IPS DF 6.9 (cell line): ENCODE data around the gene GPR152.

Experiments
- DNase-seq: peaks from one replicate; pipeline ENCODE4 v3.0.0-alpha.2; 2013; ENCODE audit warnings: low read depth, low spot score
- H3K27ac ChIP-seq: one replicate; pipeline ENCODE4 v1.5.1; 2013; ENCODE audit warnings: low read length, control low read depth
- H3K27me3 ChIP-seq: 2 replicates; pipeline ENCODE4 v1.6.1; 2013; ENCODE audit warnings: mild to moderate bottlenecking, low read length; ENCODE audit not compliant: control insufficient read depth, insufficient read depth
- H3K36me3 ChIP-seq: 2 replicates; pipeline ENCODE4 v1.6.1; 2013; ENCODE audit warnings: low read length; ENCODE audit not compliant: control insufficient read depth, insufficient read depth
- H3K4me1 ChIP-seq: 2 replicates; pipeline ENCODE4 v1.6.1; 2013; ENCODE audit warnings: low read length; ENCODE audit not compliant: control insufficient read depth, insufficient read depth
- H3K4me3 ChIP-seq: 2 replicates; pipeline ENCODE4 v1.5.1; 2013; ENCODE audit warnings: mild to moderate bottlenecking, low read length
- H3K9me3 ChIP-seq: 2 replicates; pipeline ENCODE4 v1.6.1; 2013; ENCODE audit warnings: low read length, inconsistent platforms; ENCODE audit not compliant: control insufficient read depth, insufficient read depth
- WGBS: extraction: QIAGEN DNeasy Blood & Tissue Kit; methylation state at CpG from one replicate; pipeline ENCODE4 v1.1.7; 2013; ENCODE audit warnings: mixed read lengths, missing lambda C conversion rate; ENCODE audit not compliant: insufficient read length, insufficient coverage; 5-methylcytosine and 5-hydroxymethylcytosine counted together

The GPR152 gene, protein sequence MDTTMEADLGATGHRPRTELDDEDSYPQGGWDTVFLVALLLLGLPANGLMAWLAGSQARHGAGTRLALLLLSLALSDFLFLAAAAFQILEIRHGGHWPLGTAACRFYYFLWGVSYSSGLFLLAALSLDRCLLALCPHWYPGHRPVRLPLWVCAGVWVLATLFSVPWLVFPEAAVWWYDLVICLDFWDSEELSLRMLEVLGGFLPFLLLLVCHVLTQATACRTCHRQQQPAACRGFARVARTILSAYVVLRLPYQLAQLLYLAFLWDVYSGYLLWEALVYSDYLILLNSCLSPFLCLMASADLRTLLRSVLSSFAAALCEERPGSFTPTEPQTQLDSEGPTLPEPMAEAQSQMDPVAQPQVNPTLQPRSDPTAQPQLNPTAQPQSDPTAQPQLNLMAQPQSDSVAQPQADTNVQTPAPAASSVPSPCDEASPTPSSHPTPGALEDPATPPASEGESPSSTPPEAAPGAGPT

DNA sequence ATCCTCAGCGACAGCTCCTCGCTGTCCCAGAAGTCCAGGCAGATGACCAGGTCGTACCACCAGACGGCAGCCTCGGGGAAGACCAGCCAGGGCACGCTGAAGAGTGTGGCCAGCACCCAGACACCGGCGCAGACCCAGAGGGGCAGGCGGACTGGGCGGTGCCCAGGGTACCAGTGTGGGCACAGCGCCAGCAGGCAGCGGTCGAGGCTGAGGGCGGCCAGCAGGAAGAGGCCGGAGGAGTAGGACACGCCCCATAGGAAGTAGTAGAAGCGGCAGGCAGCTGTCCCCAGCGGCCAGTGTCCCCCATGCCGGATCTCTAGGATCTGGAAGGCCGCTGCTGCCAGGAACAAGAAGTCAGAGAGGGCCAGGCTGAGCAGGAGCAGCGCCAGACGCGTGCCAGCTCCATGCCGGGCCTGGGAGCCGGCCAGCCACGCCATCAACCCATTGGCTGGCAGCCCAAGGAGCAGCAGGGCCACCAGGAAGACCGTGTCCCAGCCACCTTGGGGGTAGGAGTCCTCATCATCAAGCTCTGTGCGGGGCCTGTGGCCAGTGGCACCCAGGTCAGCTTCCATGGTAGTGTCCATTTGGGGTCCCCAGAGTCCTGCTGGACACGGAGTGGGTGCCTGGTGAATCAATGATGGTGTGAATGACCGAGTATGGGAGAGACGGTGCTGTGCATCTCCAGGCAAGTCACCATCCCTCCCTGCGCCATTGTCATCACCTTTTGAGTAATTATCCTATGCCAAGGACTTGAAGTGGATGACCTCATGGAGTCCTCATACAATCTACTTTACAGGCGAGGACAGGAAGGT lies at the start of gene GPR152:
Gene GPR152 (minus strand): TSS at position 589 of the 812 bp plus-strand sequence. CDS start 5 bp downstream, at position 584.
- no CpG with 5 or more reads among the region's 33 CpGs for WGBS
- Histone ChIP-seq H3K27ac (no peak within 1 kb of the TSS), H3K27me3 (no peaks in the 10 kb centered on the region), H3K4me1 (no peaks in the 10 kb centered on the region), H3K4me3 (no peak within 1 kb of the TSS), H3K36me3 (no peaks in the 10 kb centered on the region; the same call in 1 of the 2 replicates), H3K9me3 (no peaks in the 10 kb centered on the region)
- DNase-seq = no peak

DNA sequence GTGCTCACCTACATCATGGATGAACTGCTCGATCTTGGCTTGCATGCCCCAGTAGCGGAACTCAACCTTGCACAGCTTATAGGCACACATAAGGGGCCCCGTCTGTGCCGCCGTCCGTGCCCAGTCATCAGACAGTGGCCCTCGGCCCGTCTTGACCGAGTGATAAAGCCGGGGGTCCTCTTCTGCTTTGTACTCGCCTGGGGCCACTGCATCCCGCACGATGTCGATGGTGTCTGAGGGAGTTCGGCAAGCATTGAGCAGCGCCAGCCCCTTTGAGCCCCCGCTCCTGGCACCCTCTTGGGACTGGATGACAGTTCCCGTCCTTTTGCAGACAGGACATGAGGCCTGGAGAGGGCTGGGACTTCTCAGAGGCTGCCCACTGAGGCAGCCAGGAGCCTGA lies 49.3 kb upstream of the GPR152 start:
- no peak overlapping the region for H3K4me3 ChIP-seq

DNA sequence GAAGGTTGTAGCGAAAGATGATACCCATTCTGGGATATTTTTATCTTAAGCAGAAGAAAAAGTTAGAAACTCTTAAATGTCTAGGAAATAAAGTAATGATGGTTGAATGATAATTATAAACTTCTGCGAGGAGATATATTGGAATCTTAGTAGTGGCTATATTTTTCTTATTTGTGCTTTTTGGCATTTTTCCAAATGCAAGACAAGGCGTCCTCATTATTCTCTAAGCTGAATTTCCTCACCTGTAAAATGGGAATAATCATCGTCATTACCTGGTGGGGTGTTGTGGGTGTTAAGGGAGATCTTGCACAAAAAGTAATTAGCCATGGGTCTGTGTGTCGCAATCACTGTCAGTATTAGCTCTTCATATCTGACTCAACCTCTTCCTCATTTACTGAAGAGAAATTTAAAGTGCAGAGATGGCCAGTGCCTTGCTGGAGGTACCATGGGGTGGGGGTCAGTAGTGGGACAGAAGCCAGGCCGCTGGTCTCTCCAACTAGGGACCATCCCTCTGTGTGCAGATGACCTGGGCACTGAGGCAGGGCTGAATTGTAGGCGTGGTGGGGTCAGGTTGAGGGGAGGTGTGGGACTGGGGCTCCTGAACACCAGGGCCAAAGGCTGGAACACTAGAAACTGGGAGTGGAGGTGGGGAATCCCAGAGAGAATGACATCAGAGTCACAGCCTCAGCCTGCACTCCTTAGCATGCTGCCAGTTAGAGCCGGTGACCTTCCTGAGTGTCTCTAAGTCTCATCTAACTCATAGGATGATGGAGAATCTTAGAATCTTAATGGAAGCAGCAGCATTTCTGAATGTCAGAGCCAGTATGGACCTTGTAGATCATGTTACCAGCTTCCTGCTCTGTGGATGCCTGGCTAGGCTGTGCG lies 48.5 kb upstream of the GPR152 start:
- H3K4me1 ChIP-seq = 0 out of 2 replicates have a peak, but pooled peaks cover 2% of the 10 kb centered on the region
- no peak for DNase-seq
- 100% methylated on average over 2 of the region's 9 CpGs for WGBS
- no peak overlapping the region for H3K4me3 ChIP-seq
- H3K27me3 ChIP-seq = no peaks in the 10 kb centered on the region
- H3K36me3 ChIP-seq = peaks cover 4% of the 10 kb centered on the region; the same call in 1 of the 2 replicates
- H3K27ac ChIP-seq = no peak overlapping the region
- no peaks in the 10 kb centered on the region for H3K9me3 ChIP-seq

More for the DNA sequence above, 49.3 kb upstream of the GPR152 start:
- no CpG with 5 or more reads among the region's 18 CpGs for whole genome bisulfite sequencing
- Histone ChIP-seq H3K27ac (no peak overlapping the region), H3K9me3 (no peaks in the 10 kb centered on the region), H3K27me3 (no peaks in the 10 kb centered on the region), H3K4me1 (0 out of 2 replicates have a peak, but pooled peaks cover 2% of the 10 kb centered on the region), H3K36me3 (peaks cover 4% of the 10 kb centered on the region; the same call in 1 of the 2 replicates)
- no peak for DNase-seq

DNA sequence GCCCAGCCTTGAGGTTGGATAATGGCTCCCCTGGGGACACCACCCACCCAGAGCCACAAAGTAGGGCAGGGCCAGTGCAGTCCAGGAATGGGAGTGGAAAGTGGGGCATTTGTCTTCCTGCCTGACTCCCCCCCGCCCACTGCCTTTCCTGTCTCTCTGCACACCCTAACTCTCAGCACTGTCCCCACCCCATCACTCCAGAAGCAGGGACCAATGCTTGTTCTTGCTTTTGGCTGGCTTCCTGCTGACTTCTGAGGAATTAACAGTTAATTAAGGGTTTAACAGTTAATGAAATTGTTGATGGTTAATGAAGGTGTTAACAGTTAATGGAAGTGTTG lies 47.9 kb upstream of the GPR152 start:
- peaks cover 7% of the 10 kb centered on the region; the same call in 1 of the 2 replicates for H3K36me3 ChIP-seq
- H3K27me3 ChIP-seq = no peaks in the 10 kb centered on the region
- WGBS = no CpG with 5 or more reads among the region's 1 CpG
- H3K27ac ChIP-seq = no peak overlapping the region
- no peaks in the 10 kb centered on the region for H3K4me1 ChIP-seq
- no peaks in the 10 kb centered on the region for H3K9me3 ChIP-seq
- DNase-seq = no peak
- H3K4me3 ChIP-seq = no peak overlapping the region

DNA sequence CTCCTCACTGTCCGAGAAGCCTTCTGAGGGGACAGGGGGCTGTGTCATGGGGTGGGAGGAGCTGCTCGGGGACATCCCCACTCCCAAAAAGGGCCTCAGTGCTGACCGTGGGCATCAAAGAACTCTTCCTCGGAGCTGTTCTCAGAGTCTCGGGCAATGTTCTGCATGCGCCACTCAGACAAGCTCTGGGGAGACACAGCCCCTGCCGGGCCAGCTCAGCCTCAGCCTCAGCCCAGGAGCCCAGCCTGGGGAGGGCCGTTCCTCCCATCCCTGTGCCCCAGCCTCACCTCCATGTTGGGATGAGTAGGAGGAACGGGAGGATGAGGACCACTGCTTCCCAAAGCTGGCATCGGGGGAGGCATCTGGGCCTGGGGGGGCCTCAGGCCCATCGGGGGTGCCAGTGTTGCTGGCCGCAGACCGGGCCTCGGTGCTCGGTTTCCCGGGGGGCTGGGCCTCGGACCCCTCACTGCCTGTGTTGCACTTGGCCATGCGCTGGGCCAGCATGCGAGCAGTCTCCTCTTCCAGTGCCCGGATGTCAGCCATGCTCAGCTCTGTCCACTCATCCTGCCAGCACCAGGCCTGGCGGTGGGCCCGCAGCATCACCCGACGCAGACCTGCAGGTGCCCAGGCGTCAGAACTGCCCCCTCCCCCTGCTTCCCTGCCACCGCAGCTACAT lies 47.4 kb upstream of the GPR152 start:
- Histone ChIP-seq H3K27ac (no peak overlapping the region), H3K27me3 (no peaks in the 10 kb centered on the region), H3K9me3 (no peaks in the 10 kb centered on the region), H3K4me3 (no peak overlapping the region), H3K36me3 (peaks cover 11% of the 10 kb centered on the region; the same call in 1 of the 2 replicates), H3K4me1 (no peaks in the 10 kb centered on the region)
- no peak for DNase-seq
- WGBS = no CpG with 5 or more reads among the region's 26 CpGs

DNA sequence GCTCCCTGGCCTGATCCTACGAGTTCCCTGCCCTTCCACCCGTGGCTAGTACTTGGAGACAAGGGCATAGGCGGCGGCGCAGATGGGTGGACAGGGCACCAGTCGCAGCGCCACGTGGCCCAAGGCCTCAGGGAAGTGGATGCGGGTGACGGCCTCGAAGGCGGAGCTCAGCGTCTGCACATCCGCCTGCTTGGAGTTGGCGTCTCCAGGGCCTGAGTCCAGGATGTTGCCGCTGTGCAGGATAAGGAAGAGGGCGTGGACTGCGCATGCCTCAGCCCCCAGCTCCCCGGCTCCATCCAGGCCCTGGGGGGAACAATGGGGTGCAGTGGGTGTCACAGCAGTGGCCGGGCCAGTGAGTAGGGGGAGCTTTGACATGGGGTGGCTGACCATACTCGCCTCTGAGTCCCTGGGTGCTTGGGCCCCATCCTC lies 46.0 kb upstream of the GPR152 start:
- DNase-seq = no peak
- Histone ChIP-seq H3K36me3 (peaks cover 16% of the 10 kb centered on the region), H3K4me1 (no peaks in the 10 kb centered on the region), H3K4me3 (no peak overlapping the region), H3K9me3 (no peaks in the 10 kb centered on the region), H3K27me3 (no peaks in the 10 kb centered on the region), H3K27ac (no peak overlapping the region)
- no CpG with 5 or more reads among the region's 21 CpGs for WGBS

DNA sequence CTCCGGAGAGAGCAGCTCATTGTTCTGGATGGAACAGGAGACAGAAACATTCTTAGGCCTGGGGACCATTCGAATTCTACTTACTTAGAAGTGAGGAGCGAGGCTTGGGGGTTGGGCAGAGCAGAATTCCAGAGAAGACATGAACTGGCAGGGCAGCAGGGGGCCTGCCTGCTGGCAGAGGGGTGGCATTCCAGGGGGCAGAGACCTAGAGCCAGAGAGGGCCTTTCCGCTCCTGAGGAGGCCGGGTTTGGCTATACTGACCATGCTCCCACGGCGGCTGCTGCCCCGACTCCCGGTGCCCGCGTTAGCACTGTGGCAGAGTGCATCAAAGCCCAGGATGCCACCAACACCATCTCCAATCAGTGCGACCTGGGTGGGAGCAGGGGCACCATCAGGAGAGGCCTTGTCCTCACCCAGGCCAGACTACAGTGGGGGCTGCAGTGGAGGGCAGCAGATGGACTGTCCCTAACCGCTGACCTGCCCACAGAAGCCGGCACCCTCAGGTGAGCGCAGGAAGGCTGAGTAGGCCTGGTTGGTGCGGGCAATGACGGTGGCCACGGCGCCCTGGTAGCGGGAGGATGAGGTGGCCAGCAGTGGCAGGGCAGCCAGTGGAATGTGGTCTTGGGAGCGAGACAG lies 45.2 kb upstream of the GPR152 start:
- WGBS = no CpG with 5 or more reads among the region's 21 CpGs
- Histone ChIP-seq H3K9me3 (no peaks in the 10 kb centered on the region), H3K4me1 (no peaks in the 10 kb centered on the region), H3K36me3 (peaks cover 19% of the 10 kb centered on the region), H3K27me3 (no peaks in the 10 kb centered on the region), H3K4me3 (no peak overlapping the region), H3K27ac (no peak overlapping the region)
- no peak for DNase-seq

DNA sequence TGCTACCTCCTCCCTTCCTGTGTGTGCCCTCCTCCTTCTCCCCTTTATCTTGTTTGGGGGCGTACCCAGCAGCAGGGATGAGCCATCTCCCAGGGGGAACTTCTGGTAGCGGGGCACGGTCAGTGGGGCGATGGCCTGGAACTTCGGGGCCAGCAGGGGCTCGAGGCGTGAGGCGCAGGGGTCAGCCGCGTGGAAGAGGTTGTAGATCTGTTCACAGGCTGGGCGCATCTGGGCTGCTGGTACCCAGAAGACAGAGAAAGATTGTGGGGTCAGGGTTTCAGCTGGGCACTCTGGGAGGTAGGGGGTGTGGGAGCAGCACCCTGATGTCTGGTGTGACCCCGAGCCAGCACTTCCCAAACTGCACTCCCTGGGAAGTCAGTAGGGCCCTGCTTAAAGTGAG lies 43.6 kb upstream of the GPR152 start:
- no CpG with 5 or more reads among the region's 12 CpGs for WGBS
- DNase-seq = no peak
- Histone ChIP-seq H3K9me3 (no peaks in the 10 kb centered on the region), H3K27ac (no peak overlapping the region), H3K4me3 (no peak overlapping the region), H3K4me1 (no peaks in the 10 kb centered on the region), H3K36me3 (peaks cover 27% of the 10 kb centered on the region), H3K27me3 (no peaks in the 10 kb centered on the region)

DNA sequence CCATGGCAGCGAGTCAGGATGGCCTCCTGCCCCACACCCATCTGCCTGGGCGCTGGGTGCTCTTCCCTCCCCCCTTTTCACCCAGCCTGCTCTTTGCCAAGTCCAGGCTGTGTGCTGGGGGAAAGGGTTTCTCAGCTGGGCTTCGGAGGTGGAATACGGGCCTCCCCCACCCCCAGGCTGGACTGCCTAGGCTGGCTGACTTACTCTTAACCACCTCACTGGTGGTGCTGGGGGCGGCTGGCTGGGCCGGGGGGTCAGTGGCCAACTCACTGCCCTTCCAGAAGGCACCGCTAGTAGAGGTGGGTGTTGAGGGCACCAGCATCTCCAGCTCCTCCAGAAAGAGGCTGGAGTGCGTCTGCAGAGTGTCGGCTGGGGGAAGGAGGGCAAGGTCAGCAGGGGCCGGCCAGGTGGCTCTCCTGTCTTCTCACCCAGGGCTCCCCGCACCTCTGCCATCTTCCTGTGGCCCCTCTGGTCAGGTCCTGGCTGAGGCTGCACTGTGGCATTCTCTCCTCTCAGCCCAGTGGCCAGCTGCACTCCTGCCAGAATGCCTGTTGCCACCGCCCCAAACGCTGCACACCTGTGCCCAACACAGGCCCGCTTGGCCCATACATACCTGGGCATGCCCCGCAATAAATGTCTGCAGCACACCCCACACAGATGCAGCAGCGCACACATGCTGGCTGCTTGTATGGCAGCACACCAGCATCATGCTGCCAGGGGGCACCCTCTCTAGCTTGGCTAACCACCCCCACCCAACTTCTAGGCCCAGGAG lies 42.9 kb upstream of the GPR152 start:
- H3K4me3 ChIP-seq = no peak overlapping the region
- no peaks in the 10 kb centered on the region for H3K4me1 ChIP-seq
- no peak overlapping the region for H3K27ac ChIP-seq
- no peak for DNase-seq
- H3K9me3 ChIP-seq = no peaks in the 10 kb centered on the region
- WGBS = no CpG with 5 or more reads among the region's 16 CpGs
- no peaks in the 10 kb centered on the region for H3K27me3 ChIP-seq
- H3K36me3 ChIP-seq = peaks cover 30% of the 10 kb centered on the region
